Measurements from ENCODE around the gene ETV3.

DNA sequence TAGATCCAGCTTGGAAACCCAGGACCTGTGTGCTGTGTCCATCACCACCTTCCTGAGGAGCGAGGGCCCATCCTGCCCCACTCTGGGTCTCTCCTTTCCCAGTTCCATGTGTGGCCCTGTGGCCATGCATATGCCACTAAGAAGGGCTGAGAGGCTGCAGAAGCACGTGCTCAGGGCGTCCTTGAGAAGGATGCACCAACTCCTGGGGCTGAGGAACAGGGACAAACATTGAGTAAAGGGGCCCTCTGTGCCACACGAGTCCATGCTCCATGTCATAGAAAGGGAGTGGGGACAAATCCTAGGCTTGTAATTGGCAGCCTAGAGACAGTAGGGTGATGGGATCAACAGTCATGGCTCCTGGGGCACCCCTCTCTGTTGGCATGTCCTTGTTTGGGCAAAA lies 47.0 kb downstream of the ETV3 start:
- TF ChIP-seq, protein P1, sequence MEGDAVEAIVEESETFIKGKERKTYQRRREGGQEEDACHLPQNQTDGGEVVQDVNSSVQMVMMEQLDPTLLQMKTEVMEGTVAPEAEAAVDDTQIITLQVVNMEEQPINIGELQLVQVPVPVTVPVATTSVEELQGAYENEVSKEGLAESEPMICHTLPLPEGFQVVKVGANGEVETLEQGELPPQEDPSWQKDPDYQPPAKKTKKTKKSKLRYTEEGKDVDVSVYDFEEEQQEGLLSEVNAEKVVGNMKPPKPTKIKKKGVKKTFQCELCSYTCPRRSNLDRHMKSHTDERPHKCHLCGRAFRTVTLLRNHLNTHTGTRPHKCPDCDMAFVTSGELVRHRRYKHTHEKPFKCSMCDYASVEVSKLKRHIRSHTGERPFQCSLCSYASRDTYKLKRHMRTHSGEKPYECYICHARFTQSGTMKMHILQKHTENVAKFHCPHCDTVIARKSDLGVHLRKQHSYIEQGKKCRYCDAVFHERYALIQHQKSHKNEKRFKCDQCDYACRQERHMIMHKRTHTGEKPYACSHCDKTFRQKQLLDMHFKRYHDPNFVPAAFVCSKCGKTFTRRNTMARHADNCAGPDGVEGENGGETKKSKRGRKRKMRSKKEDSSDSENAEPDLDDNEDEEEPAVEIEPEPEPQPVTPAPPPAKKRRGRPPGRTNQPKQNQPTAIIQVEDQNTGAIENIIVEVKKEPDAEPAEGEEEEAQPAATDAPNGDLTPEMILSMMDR (IDR thresholded peaks at IDR 0.05) = no peak
- TF ChIP-seq POLR2A (IDR thresholded peaks at IDR 0.05) = no peak
